ENCODE results near the gene PARP8.
A peak's percentile ranks its signal among the peaks of the same experiment; 100 is the strongest.

The PARP8 gene

DNA sequence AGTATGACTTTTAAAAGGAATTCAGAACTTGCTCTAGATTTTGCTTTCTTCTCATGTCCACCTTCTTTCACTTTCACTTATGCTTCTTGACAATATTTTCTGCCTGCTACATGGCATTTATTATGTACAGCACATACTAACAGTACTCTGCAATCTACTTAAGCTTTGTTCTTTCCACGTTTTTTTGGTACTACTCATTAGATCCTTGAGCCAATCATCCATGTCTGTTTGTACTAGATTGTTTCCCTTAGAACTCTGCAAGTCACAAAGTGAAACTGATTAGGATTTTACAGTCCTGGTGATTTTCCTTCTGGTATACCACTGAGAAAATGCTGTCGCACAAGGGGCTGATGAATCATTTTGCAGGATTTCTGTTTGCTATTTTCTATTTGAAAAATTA lies 78.3 kb downstream of the PARP8 start:
- H3K27me3 ChIP-seq (ENCODE audit: control insufficient read depth in 5 of 5, insufficient read depth in 4 of 5, low read length in 5 of 5) = no peaks in the 10 kb centered on the region
- H3K4me1 ChIP-seq (ENCODE audit: control insufficient read depth in 5 of 5, insufficient read depth in 5 of 5, low read length in 5 of 5) = peaks cover 0 to 10% (median 9%) of the 10 kb centered on the region in 5 donors
- H3K9ac ChIP-seq (ENCODE audit: low read length in 5 of 5) = peak overlapping the region in 4 of 5 donors; percentile 5 to 47 (median 32)
- no peaks in the 10 kb centered on the region for H3K36me3 ChIP-seq (ENCODE audit: control insufficient read depth in 5 of 5, insufficient read depth in 5 of 5, low read length in 5 of 5)
- H3K27ac ChIP-seq (ENCODE audit: low read depth, low read length) = peak overlapping the region; percentile 8
- peak overlapping the region; percentile 23 to 63 (median 54) for H3K4me3 ChIP-seq (ENCODE audit: low read depth in 1 of 5, low read length in 5 of 5)
- no peaks in the 10 kb centered on the region for H3K9me3 ChIP-seq (ENCODE audit: control insufficient read depth in 5 of 5, low read length in 5 of 5)

DNA sequence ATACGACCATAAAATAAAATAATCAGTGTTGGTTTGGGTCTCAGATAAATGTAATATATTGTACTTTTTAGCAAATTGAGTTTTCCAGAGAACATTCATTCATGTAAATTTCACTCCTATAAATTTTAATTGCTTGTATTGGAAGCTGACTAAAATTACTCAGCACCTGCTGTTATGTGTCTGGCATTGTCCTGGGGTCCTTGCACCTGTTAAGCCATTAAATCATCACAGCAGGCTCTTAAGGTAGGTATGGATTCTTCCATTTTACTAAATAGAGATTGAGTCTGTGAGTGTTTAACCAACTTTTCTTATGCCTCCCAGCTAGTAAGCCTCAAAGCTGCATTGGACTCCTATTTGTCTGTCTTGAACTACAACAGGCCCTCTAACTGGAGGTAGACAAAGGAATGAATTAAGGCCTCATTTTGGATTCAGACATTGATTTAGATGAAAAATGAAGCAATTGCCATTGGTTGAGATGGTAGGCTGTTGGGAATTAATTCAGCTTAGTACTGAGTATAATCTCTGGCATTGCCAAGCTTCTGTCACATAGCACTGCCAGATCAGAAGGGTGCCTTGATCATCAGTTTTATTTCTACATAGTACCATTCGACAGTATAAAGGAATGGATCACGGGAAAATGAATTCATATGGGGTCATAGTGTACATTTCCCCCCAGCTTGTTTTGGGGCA lies 78.9 kb downstream of the PARP8 start:
- H3K4me1 ChIP-seq (ENCODE audit: control insufficient read depth in 5 of 5, insufficient read depth in 5 of 5, low read length in 5 of 5) = peaks cover 0 to 10% (median 9%) of the 10 kb centered on the region in 5 donors
- H3K9ac ChIP-seq (ENCODE audit: low read length in 5 of 5) = peak overlapping the region in 3 of 5 donors; percentile 5 to 47 (median 46)
- no peaks in the 10 kb centered on the region for H3K36me3 ChIP-seq (ENCODE audit: control insufficient read depth in 5 of 5, insufficient read depth in 5 of 5, low read length in 5 of 5)
- H3K27me3 ChIP-seq (ENCODE audit: control insufficient read depth in 5 of 5, insufficient read depth in 4 of 5, low read length in 5 of 5) = no peaks in the 10 kb centered on the region
- H3K9me3 ChIP-seq (ENCODE audit: control insufficient read depth in 5 of 5, low read length in 5 of 5) = no peaks in the 10 kb centered on the region
- H3K27ac ChIP-seq (ENCODE audit: low read depth, low read length) = peak overlapping the region; percentile 8
- peak overlapping the region in 4 of 5 donors; percentile 53 to 63 (median 56) for H3K4me3 ChIP-seq (ENCODE audit: low read depth in 1 of 5, low read length in 5 of 5)

DNA sequence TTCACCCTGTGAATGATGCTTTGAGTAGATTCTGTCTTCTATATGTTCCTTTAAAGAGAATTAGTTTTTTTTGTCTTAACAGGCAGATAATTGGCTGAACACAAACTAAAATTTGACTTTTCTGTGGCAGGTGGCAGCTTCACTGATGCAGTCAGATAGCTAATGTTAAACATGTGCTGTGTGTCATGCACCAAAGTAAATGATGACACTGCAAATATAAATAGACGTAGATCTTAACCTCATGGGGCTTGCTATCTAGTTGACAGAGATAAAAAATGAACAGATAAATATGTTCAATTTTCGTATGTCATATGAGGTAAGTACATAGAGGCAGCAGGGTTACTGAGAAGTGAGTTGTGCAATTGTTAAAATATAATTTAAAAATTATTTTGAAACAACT lies 82.7 kb downstream of the PARP8 start:
- H3K9me3 ChIP-seq (ENCODE audit: control insufficient read depth in 5 of 5, low read length in 5 of 5) = no peaks in the 10 kb centered on the region
- no peak overlapping the region for H3K27ac ChIP-seq (ENCODE audit: low read depth, low read length)
- no peak overlapping the region for H3K4me3 ChIP-seq (ENCODE audit: low read depth in 1 of 5, low read length in 5 of 5)
- H3K4me1 ChIP-seq (ENCODE audit: control insufficient read depth in 5 of 5, insufficient read depth in 5 of 5, low read length in 5 of 5) = peaks cover 0 to 9% (median 8%) of the 10 kb centered on the region in 5 donors
- no peak overlapping the region for H3K9ac ChIP-seq (ENCODE audit: low read length in 5 of 5)
- H3K36me3 ChIP-seq (ENCODE audit: control insufficient read depth in 5 of 5, insufficient read depth in 5 of 5, low read length in 5 of 5) = no peaks in the 10 kb centered on the region
- H3K27me3 ChIP-seq (ENCODE audit: control insufficient read depth in 5 of 5, insufficient read depth in 4 of 5, low read length in 5 of 5) = no peaks in the 10 kb centered on the region

DNA sequence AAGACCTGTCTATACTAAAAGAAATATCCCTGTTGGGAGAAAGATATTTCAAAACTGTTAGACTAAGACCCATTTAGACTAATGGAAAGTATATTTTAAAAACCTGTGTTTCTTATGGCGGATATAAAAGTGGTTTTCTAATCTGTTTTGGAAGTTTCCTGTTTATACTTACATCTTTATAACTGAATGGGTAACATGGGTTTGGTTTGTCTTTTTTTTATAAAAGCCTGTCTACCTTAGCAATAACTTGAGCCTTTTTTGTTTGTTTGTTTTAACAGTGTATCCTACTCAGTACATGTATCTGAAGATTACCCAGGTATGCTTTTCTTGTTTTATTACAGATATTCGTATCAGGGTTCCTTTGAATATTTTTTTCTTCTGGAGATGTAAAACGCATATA lies 83.4 kb downstream of the PARP8 start:
- peaks cover 0 to 7% (median 6%) of the 10 kb centered on the region in 5 donors for H3K4me1 ChIP-seq (ENCODE audit: control insufficient read depth in 5 of 5, insufficient read depth in 5 of 5, low read length in 5 of 5)
- H3K9ac ChIP-seq (ENCODE audit: low read length in 5 of 5) = no peak overlapping the region
- H3K27me3 ChIP-seq (ENCODE audit: control insufficient read depth in 5 of 5, insufficient read depth in 4 of 5, low read length in 5 of 5) = no peaks in the 10 kb centered on the region
- no peak overlapping the region for H3K4me3 ChIP-seq (ENCODE audit: low read depth in 1 of 5, low read length in 5 of 5)
- H3K9me3 ChIP-seq (ENCODE audit: control insufficient read depth in 5 of 5, low read length in 5 of 5) = no peaks in the 10 kb centered on the region
- H3K36me3 ChIP-seq (ENCODE audit: control insufficient read depth in 5 of 5, insufficient read depth in 5 of 5, low read length in 5 of 5) = no peaks in the 10 kb centered on the region
- no peak overlapping the region for H3K27ac ChIP-seq (ENCODE audit: low read depth, low read length)

DNA sequence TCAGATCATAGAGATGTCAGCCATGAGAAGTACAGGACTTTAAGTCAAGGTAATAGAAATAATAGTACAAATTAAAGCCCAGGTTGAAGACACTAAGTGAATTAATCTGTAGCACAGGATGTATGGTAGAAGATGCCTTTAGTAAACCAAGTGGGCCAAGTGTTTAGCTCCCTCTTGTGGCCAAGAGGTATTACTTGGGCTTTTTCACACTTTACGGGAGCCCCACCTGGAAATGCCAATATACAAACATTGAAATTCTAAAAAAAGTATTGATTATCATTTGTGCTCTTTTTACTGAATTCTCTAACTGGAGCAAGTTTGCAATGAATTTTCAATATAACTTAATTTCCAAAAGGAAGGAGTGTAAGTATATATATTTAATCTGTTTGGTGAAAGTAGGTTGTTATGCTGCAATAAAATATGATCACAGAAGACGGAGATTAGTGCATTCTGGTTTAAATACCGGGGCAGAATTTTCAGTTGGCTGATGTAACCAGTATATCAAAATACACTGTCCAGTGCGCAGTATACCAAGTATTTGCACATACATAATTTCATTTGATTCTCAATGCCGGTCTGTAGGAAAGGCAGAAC lies 84.7 kb downstream of the PARP8 start:
- H3K9me3 ChIP-seq (ENCODE audit: control insufficient read depth in 5 of 5, low read length in 5 of 5) = no peaks in the 10 kb centered on the region
- H3K4me1 ChIP-seq (ENCODE audit: control insufficient read depth in 5 of 5, insufficient read depth in 5 of 5, low read length in 5 of 5) = no peaks in the 10 kb centered on the region
- no peak overlapping the region for H3K4me3 ChIP-seq (ENCODE audit: low read depth in 1 of 5, low read length in 5 of 5)
- H3K36me3 ChIP-seq (ENCODE audit: control insufficient read depth in 5 of 5, insufficient read depth in 5 of 5, low read length in 5 of 5) = no peaks in the 10 kb centered on the region
- H3K27me3 ChIP-seq (ENCODE audit: control insufficient read depth in 5 of 5, insufficient read depth in 4 of 5, low read length in 5 of 5) = no peaks in the 10 kb centered on the region
- H3K27ac ChIP-seq (ENCODE audit: low read depth, low read length) = no peak overlapping the region
- H3K9ac ChIP-seq (ENCODE audit: low read length in 5 of 5) = no peak overlapping the region

DNA sequence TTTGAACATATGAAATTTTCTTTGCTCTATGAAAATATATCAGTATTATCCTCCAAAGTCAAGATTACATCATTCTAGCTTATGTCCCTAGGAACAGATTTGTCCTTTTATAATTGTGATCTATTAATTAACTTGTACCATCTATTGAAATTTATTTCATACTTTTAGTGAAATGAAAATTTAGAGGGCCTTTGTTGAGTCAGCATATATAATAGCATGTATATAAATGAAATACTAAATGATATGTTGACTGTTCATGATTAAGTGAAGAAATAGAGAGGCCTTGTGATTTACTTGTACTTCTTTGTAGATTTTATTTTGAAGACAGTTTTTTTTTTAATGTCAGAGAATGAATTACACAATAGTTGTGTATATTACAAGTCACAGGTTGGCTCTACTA lies 86.4 kb downstream of the PARP8 start:
- Histone ChIP-seq H3K9ac (ENCODE audit: low read length in 5 of 5) (no peak overlapping the region), H3K36me3 (ENCODE audit: control insufficient read depth in 5 of 5, insufficient read depth in 5 of 5, low read length in 5 of 5) (no peaks in the 10 kb centered on the region), H3K4me1 (ENCODE audit: control insufficient read depth in 5 of 5, insufficient read depth in 5 of 5, low read length in 5 of 5) (no peaks in the 10 kb centered on the region), H3K4me3 (ENCODE audit: low read depth in 1 of 5, low read length in 5 of 5) (no peak overlapping the region), H3K9me3 (ENCODE audit: control insufficient read depth in 5 of 5, low read length in 5 of 5) (no peaks in the 10 kb centered on the region), H3K27ac (ENCODE audit: low read depth, low read length) (no peak overlapping the region), H3K27me3 (ENCODE audit: control insufficient read depth in 5 of 5, insufficient read depth in 4 of 5, low read length in 5 of 5) (no peaks in the 10 kb centered on the region)

DNA sequence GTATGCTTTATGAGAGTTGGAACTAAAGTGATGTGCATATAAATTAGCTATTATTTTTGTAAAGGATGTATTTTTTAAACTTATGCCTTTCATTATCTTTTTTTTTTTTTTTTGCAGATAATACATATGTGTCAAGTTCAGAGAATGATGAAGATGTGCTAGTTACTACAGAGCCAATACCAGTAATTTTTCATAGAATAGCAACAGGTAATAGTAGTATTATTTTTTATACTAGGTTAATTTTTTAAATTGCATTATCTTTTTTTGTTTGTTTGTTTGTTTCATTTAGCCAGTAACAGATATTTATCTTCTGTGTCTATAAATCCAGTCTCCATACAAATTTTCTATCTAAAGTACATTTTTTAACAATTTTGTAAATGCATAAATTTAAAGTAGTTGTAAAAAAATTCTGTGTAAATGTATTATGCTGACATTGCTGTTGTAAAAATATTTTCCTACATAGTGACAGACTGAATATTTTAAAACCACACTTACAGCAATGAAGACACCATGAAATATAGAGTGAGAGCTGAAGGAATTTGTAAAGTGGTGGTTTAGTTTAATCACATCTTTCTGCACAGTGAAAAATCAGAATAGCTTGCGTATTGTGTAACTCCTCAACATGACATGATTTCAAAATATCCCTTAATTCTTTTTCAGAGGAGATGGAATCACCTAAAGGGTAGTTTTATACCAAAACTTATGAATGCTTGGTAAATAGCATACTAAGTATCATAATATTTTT lies 93.3 kb downstream of the PARP8 start:
- H3K36me3 ChIP-seq (ENCODE audit: control insufficient read depth in 5 of 5, insufficient read depth in 5 of 5, low read length in 5 of 5) = peaks cover 2 to 14% (median 6%) of the 10 kb centered on the region in 5 donors
- no peaks in the 10 kb centered on the region for H3K27me3 ChIP-seq (ENCODE audit: control insufficient read depth in 5 of 5, insufficient read depth in 4 of 5, low read length in 5 of 5)
- H3K4me3 ChIP-seq (ENCODE audit: low read depth in 1 of 5, low read length in 5 of 5) = no peak overlapping the region
- no peaks in the 10 kb centered on the region for H3K4me1 ChIP-seq (ENCODE audit: control insufficient read depth in 5 of 5, insufficient read depth in 5 of 5, low read length in 5 of 5)
- no peak overlapping the region for H3K27ac ChIP-seq (ENCODE audit: low read depth, low read length)
- H3K9ac ChIP-seq (ENCODE audit: low read length in 5 of 5) = no peak overlapping the region
- no peaks in the 10 kb centered on the region for H3K9me3 ChIP-seq (ENCODE audit: control insufficient read depth in 5 of 5, low read length in 5 of 5)

DNA sequence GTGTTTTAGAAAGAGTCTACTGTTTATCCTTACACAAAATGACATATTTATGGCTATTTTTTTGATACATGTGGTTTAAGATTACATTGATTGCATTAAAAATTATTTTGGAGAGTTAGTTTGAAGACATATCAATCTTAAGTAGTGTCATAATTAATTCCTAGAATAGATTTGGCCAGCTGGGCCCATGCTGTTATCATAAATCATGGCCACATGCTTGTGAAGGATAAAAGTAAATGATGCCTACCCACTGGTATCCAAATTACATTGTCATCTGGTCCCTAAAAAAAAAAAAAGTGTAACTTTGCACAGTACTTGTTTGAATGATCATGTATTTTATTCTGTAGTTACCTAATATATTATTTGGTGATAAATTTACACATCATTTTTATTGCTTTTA lies 96.9 kb downstream of the PARP8 start:
- Histone ChIP-seq H3K36me3 (ENCODE audit: control insufficient read depth in 5 of 5, insufficient read depth in 5 of 5, low read length in 5 of 5) (peaks cover 2 to 15% (median 9%) of the 10 kb centered on the region in 5 donors), H3K4me3 (ENCODE audit: low read depth in 1 of 5, low read length in 5 of 5) (no peak overlapping the region), H3K4me1 (ENCODE audit: control insufficient read depth in 5 of 5, insufficient read depth in 5 of 5, low read length in 5 of 5) (no peaks in the 10 kb centered on the region), H3K9me3 (ENCODE audit: control insufficient read depth in 5 of 5, low read length in 5 of 5) (no peaks in the 10 kb centered on the region), H3K27me3 (ENCODE audit: control insufficient read depth in 5 of 5, insufficient read depth in 4 of 5, low read length in 5 of 5) (no peaks in the 10 kb centered on the region), H3K9ac (ENCODE audit: low read length in 5 of 5) (no peak overlapping the region), H3K27ac (ENCODE audit: low read depth, low read length) (no peak overlapping the region)

DNA sequence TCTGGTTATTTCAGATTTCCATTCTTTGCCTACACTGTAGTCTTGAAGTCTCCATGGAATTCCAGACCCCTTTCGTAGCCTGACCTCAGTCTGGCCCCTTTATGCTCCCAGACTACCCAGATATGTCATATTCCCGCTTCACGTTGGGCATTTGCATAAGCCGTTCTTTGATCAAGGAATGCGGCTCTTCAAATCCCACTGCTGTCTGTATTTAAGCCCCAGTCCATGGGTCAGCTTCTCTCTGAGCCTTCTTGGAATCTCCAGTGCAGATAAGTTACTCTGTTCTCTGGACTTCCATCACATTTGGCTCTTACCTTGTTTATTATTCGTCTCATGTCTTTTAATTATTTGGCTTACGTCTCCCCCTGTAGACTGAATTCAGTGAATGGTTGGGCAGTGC lies 97.4 kb downstream of the PARP8 start:
- Histone ChIP-seq H3K9ac (ENCODE audit: low read length in 5 of 5) (no peak overlapping the region), H3K27me3 (ENCODE audit: control insufficient read depth in 5 of 5, insufficient read depth in 4 of 5, low read length in 5 of 5) (no peaks in the 10 kb centered on the region), H3K27ac (ENCODE audit: low read depth, low read length) (no peak overlapping the region), H3K4me3 (ENCODE audit: low read depth in 1 of 5, low read length in 5 of 5) (no peak overlapping the region), H3K4me1 (ENCODE audit: control insufficient read depth in 5 of 5, insufficient read depth in 5 of 5, low read length in 5 of 5) (no peaks in the 10 kb centered on the region), H3K9me3 (ENCODE audit: control insufficient read depth in 5 of 5, low read length in 5 of 5) (no peaks in the 10 kb centered on the region), H3K36me3 (ENCODE audit: control insufficient read depth in 5 of 5, insufficient read depth in 5 of 5, low read length in 5 of 5) (peaks cover 2 to 15% (median 9%) of the 10 kb centered on the region in 5 donors)

DNA sequence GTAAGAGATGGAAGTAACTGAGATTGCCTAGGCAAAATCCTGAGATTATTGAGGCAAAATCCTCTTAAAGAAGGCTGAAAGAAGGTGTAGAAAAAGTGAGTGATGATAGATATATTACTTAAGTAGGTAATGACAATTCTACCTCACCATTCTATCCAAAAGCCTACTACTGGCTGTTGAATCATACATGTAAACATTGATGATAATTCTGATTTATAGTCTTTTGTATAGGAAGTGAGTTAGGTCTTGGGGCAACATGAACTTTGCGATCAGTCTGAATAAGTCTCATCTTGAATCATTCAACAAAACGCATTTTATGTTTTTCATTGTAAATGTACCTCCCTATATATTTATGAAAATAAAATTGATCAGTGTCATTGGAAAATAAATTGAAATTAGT lies 99.6 kb downstream of the PARP8 start:
- H3K9ac ChIP-seq (ENCODE audit: low read length in 5 of 5) = no peak overlapping the region
- H3K4me3 ChIP-seq (ENCODE audit: low read depth in 1 of 5, low read length in 5 of 5) = no peak overlapping the region
- no peak overlapping the region for H3K27ac ChIP-seq (ENCODE audit: low read depth, low read length)
- H3K4me1 ChIP-seq (ENCODE audit: control insufficient read depth in 5 of 5, insufficient read depth in 5 of 5, low read length in 5 of 5) = no peaks in the 10 kb centered on the region
- H3K9me3 ChIP-seq (ENCODE audit: control insufficient read depth in 5 of 5, low read length in 5 of 5) = no peaks in the 10 kb centered on the region
- peaks cover 2 to 15% (median 9%) of the 10 kb centered on the region in 5 donors for H3K36me3 ChIP-seq (ENCODE audit: control insufficient read depth in 5 of 5, insufficient read depth in 5 of 5, low read length in 5 of 5)
- H3K27me3 ChIP-seq (ENCODE audit: control insufficient read depth in 5 of 5, insufficient read depth in 4 of 5, low read length in 5 of 5) = no peaks in the 10 kb centered on the region

Data from subcutaneous abdominal adipose tissue (tissue), 5 donors.